ENCODE results near the gene MLANA.

DNA sequence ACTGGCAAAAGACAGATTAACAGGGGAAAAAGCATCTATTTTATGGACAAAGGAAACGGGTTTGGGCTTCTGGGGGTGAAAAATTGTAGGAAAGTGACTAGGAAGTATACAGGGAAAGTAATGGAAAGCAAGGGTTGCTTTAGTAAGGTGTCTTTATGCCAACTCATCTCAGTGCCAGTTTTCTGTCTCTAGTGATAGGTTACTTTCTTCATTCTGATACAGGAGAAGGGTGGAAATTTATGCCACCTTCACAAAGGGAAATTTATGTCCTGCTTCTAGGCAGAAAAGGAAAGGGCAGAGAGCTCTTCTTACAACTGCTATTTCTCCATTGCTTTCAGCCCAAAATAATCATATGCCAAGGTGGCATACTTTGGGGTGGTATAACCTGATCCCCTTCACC, 37.7 kb upstream of the MLANA start:
- TF ChIP-seq ZNF521 (tag by site-specific recombination; IDR thresholded peaks at IDR 0.05) (no peak), GLI2 (tag by site-specific recombination; IDR thresholded peaks at IDR 0.05; ENCODE audit: borderline replicate concordance, low read depth) (no peak), HOXA7 (CRISPR knock-in tag; IDR thresholded peaks at IDR 0.05; ENCODE audit: borderline replicate concordance) (no peak)

All from HEK293 (cell line).